PC-9 (cell line): ENCODE measurements around the gene TMEM273. TPM values are rescaled to one million over a fixed set of nuclear protein-coding genes. Genes with fewer than 3 reads are reported as not detected.

Experiments used
- BruUV-seq: library from RNA; stranded (reverse); fragments of 400-500 nt; replicated peaks from 2 replicates; lab custom pipeline; 2021; lab: Mats Ljungman, UMichigan
- CTCF ChIA-PET: fragments of 300-600 bp; sonication (Branson Sonifier 250); formaldehyde crosslinking; loops from one replicate; lab custom pipeline; 2022; ENCODE audit warnings: antibody characterized with exemption; lab: Charles Lee
- POLR2A ChIA-PET: fragments of 300-600 bp; sonication (Branson Sonifier 250); formaldehyde crosslinking; loops from one replicate; lab custom pipeline; 2022; ENCODE audit warnings: antibody characterized with exemption; ENCODE audit not compliant: unreplicated experiment; lab: Charles Lee
- DNase-seq, 2 experiments: peaks; one replicate each; pipeline versions ENCODE4 v3.0.0 to v3.0.0-alpha.2; 2015 to 2022; ENCODE audit warnings: mixed read lengths in 1 of 2
- H2AFZ ChIP-seq: fragments of 200-600 bp; sonication (generic); 2 replicates; pipeline ENCODE4 v1.8.1; 2017; ENCODE audit warnings: antibody characterized with exemption
- H3F3A ChIP-seq: fragments of 200-600 bp; sonication (generic); 2 replicates; pipeline ENCODE4 v1.8.1; 2017; ENCODE audit warnings: antibody characterized with exemption, mild to moderate bottlenecking, low read depth; ENCODE audit not compliant: insufficient read depth
- H3K27ac ChIP-seq: fragments of 200-600 bp; sonication (generic); 2 replicates; pipeline ENCODE4 v1.6.1; 2016; ENCODE audit warnings: mixed run types
- H3K27me3 ChIP-seq: fragments of 200-600 bp; sonication (generic); 2 replicates; pipeline ENCODE4 v1.6.1; 2016; ENCODE audit warnings: low read depth, mixed run types; ENCODE audit not compliant: insufficient read depth
- H3K36me3 ChIP-seq: fragments of 200-600 bp; sonication (generic); 2 replicates; pipeline ENCODE4 v1.6.1; 2016; ENCODE audit warnings: low read depth, mixed run types
- H3K4me1 ChIP-seq: fragments of 200-600 bp; sonication (generic); replicated peaks from 2 replicates; pipeline ENCODE4 v1.6.1; 2016; ENCODE audit warnings: mixed run types; ENCODE audit not compliant: insufficient read depth
- H3K4me2 ChIP-seq: fragments of 200-600 bp; sonication (generic); 2 replicates; pipeline ENCODE4 v1.6.1; 2017; ENCODE audit warnings: mixed run types
- H3K4me3 ChIP-seq: fragments of 200-600 bp; sonication (generic); 2 replicates; pipeline ENCODE4 v1.6.1; 2016; ENCODE audit warnings: mixed run types
- H3K79me2 ChIP-seq: fragments of 200-600 bp; sonication (generic); 2 replicates; pipeline ENCODE4 v1.6.1; 2017; ENCODE audit warnings: low read depth, mixed run types
- H3K9me2 ChIP-seq: fragments of 200-600 bp; sonication (generic); 2 replicates; pipeline ENCODE4 v1.8.1; 2017; ENCODE audit warnings: mild to moderate bottlenecking; ENCODE audit not compliant: insufficient read depth
- H3K9me3 ChIP-seq: fragments of 200-600 bp; sonication (generic); 2 replicates; pipeline ENCODE4 v1.8.1; 2016; ENCODE audit warnings: low read depth; ENCODE audit not compliant: insufficient read depth
- H4K20me1 ChIP-seq: fragments of 200-600 bp; sonication (generic); 2 replicates; pipeline ENCODE4 v1.8.1; 2017; ENCODE audit not compliant: insufficient read depth
- EZH2 ChIP-seq: fragments of 200-600 bp; sonication (generic); IDR thresholded peaks from 2 replicates; pipeline ENCODE4 v1.8.0; 2017; ENCODE audit warnings: antibody characterized with exemption, low read depth
- intact Hi-C: fragments of 100-400 bp; cut with micrococcal nuclease; formaldehyde crosslinking; loops from one replicate; pipeline ENCODE4 v1.10.0; 2022; ENCODE audit not compliant: unreplicated experiment
- total RNA-seq: library from RNA; stranded (reverse); gene quantifications from 2 replicates; pipeline ENCODE4 v1.2.3, GENCODE V29; 2021
- TF ChIP-seq, protein P1 (sequence below): fragments of 200-600 bp; sonication (generic); conservative IDR thresholded peaks from 2 replicates; pipeline ENCODE4 v1.6.1; 2017; ENCODE audit warnings: mixed run types, antibody characterized with exemption, mild to moderate bottlenecking, moderate library complexity

Gene TMEM273
- total RNA-seq, 1 experiment from 2014 or later, result 0.26 TPM

DNA sequence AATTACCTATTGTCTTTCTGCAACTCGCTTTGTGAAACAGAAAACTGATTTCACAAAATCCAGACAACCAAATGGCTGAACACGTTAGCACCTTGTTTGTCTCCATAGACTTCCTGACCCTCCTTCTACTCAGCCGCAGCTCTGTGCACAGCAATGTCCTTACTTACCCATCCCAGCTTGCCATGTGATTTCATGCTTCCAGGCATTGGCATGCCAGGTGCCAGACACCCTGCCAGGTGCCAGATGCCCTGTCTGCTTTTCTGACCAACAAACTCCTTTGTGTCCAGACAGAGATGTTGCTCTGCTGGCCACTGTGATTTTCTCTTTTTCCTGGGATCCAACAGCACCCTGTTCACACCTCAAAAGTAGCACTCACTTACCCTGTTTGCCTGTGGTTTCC is 38.3 kb downstream of the TMEM273 start:
- TF ChIP-seq, protein P1, sequence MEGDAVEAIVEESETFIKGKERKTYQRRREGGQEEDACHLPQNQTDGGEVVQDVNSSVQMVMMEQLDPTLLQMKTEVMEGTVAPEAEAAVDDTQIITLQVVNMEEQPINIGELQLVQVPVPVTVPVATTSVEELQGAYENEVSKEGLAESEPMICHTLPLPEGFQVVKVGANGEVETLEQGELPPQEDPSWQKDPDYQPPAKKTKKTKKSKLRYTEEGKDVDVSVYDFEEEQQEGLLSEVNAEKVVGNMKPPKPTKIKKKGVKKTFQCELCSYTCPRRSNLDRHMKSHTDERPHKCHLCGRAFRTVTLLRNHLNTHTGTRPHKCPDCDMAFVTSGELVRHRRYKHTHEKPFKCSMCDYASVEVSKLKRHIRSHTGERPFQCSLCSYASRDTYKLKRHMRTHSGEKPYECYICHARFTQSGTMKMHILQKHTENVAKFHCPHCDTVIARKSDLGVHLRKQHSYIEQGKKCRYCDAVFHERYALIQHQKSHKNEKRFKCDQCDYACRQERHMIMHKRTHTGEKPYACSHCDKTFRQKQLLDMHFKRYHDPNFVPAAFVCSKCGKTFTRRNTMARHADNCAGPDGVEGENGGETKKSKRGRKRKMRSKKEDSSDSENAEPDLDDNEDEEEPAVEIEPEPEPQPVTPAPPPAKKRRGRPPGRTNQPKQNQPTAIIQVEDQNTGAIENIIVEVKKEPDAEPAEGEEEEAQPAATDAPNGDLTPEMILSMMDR, result no peak
- TF ChIP-seq EZH2, result no peak
- DNase-seq, result no peak
- Histone ChIP-seq H3K4me3 (no peak overlapping the region), H3K36me3 (no peaks in the 10 kb centered on the region), H3K27me3 (peaks cover 29% of the 10 kb centered on the region; the same call in 1 of the 2 replicates), H3K27ac (no peak overlapping the region), H3F3A (no peaks in the 10 kb centered on the region; the same call in 1 of the 2 replicates), H3K9me2 (no peaks in the 10 kb centered on the region), H3K4me2 (no peak overlapping the region), H4K20me1 (no peaks in the 10 kb centered on the region), H2AFZ (no peak overlapping the region), H3K79me2 (no peaks in the 10 kb centered on the region), H3K4me1 (no peaks in the 10 kb centered on the region), H3K9me3 (no peaks in the 10 kb centered on the region)
- intact Hi-C loops, result no loop called here
- no TSS peak for BruUV-seq
- CTCF ChIA-PET, result no interaction called here
- POLR2A ChIA-PET, result no interaction called here

DNA sequence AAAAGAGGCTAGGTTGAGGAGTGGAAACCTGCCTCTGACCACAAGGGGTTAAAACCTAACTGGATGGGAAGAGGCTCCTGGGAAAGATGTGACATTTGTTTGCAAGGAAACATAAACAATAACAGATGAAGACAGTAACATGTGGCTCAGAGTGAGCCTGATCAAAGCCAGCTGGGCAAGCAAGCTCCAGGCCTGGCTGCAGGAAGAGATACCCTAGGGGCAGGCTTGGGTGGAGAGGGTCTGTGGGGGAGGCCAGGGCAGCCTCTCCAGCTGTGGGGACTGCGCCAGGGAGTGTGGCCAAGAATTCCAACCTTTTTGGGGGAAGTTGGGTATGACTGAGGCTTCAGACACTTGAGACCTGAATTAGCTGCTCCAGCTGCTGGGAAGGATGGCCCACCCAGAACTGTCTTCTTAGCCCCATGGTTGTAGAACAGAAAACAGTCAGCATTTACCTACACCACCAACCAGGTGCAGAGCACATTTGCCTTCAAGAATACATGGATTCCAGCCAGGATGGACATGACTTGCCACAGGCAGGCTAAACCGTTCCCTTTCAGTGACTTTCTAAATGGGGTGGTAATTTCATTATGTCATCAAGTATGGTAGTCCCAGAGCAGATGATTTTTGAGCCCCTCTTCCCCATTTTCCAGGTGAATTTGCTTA is 44.0 kb downstream of the TMEM273 start:
- H3K9me2 ChIP-seq, result no peaks in the 10 kb centered on the region
- no peaks in the 10 kb centered on the region for H3K79me2 ChIP-seq
- H4K20me1 ChIP-seq, result no peaks in the 10 kb centered on the region
- ChIA-PET POLR2A (no interaction called here), CTCF (no interaction called here)
- H3K4me1 ChIP-seq, result no peaks in the 10 kb centered on the region
- intact Hi-C loops, result no loop called here
- no peaks in the 10 kb centered on the region for H3K36me3 ChIP-seq
- H3K9me3 ChIP-seq, result no peaks in the 10 kb centered on the region
- no peaks in the 10 kb centered on the region for H3F3A ChIP-seq
- no peak overlapping the region for H3K4me2 ChIP-seq
- 0 out of 2 replicates have a peak, but pooled peaks cover 5% of the 10 kb centered on the region for H3K27me3 ChIP-seq
- BruUV-seq, result no TSS peak
- no peak overlapping the region for H2AFZ ChIP-seq
- no peak overlapping the region for H3K4me3 ChIP-seq
- DNase-seq, result no peak
- no peak for TF ChIP-seq EZH2
- TF ChIP-seq, protein P1, result no peak
- H3K27ac ChIP-seq, result no peak overlapping the region

DNA sequence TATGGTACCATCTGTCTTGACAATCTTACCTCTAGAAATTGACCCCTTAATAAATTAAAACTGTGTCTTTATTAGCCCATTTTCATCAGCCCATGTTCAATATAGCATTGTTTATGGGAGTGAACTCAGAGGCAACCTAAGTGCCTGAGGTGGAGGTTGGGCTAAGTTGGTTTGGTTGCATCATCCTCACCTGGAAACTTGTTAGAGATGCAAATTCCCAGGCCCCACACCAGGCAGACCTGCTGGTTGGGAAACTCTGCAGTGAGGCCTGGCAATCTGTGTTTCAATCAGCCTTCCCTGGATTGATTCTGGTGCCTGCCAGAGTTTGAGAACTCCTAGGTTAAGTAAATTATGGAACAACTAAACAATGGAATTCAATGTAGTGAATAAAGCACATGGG is 44.9 kb downstream of the TMEM273 start:
- H3K79me2 ChIP-seq, result no peaks in the 10 kb centered on the region
- no peak overlapping the region for H3K4me3 ChIP-seq
- no peak overlapping the region for H3K27ac ChIP-seq
- ChIA-PET CTCF (no interaction called here), POLR2A (no interaction called here)
- TF ChIP-seq, protein P1, result no peak
- TF ChIP-seq EZH2, result no peak
- H2AFZ ChIP-seq, result no peak overlapping the region
- H3K36me3 ChIP-seq, result no peaks in the 10 kb centered on the region
- intact Hi-C loops, result no loop called here
- no peaks in the 10 kb centered on the region for H3K4me1 ChIP-seq
- DNase-seq, result no peak
- H3F3A ChIP-seq, result no peaks in the 10 kb centered on the region
- H3K9me2 ChIP-seq, result no peaks in the 10 kb centered on the region
- no peaks in the 10 kb centered on the region for H3K9me3 ChIP-seq
- no TSS peak for BruUV-seq
- H3K27me3 ChIP-seq, result 0 out of 2 replicates have a peak, but pooled peaks cover 5% of the 10 kb centered on the region
- H3K4me2 ChIP-seq, result no peak overlapping the region
- H4K20me1 ChIP-seq, result no peaks in the 10 kb centered on the region
